H9 (cell line): ENCODE measurements around the gene CAMTA1. TPM values are rescaled to one million over a fixed set of nuclear protein-coding genes. Genes with fewer than 3 reads are reported as not detected.
A peak's percentile ranks its signal among the peaks of the same experiment; 100 is the strongest.

Source experiments
- DNase-seq: peaks from one replicate; pipeline ENCODE4 v3.0.0-alpha.2; 2017
- H2AFZ ChIP-seq: one replicate; pipeline ENCODE4 v1.6.1; 2013; ENCODE audit warnings: mild to moderate bottlenecking, low read length, control low read depth, moderate library complexity
- H2AK5ac ChIP-seq: 2 replicates; pipeline ENCODE4 v1.6.1; 2013; ENCODE audit warnings: low read length, control low read depth, mixed read lengths; ENCODE audit not compliant: insufficient read length
- H2BK120ac ChIP-seq: one replicate; pipeline ENCODE4 v1.6.1; 2013; ENCODE audit warnings: low read depth, mild to moderate bottlenecking, low read length, control low read depth, inconsistent platforms; ENCODE audit not compliant: poor library complexity, severe bottlenecking
- H2BK12ac ChIP-seq: 2 replicates; pipeline ENCODE4 v1.6.1; 2013; ENCODE audit warnings: low read length, control low read depth, mixed read lengths, low read depth; ENCODE audit not compliant: insufficient read length
- H2BK15ac ChIP-seq: 2 replicates; pipeline ENCODE4 v1.6.1; 2013; ENCODE audit warnings: low read depth, low read length, control low read depth
- H2BK20ac ChIP-seq: one replicate; pipeline ENCODE4 v1.6.1; 2013; ENCODE audit warnings: low read depth, mild to moderate bottlenecking, low read length, control low read depth, inconsistent platforms; ENCODE audit not compliant: poor library complexity, severe bottlenecking
- H2BK5ac ChIP-seq: 2 replicates; pipeline ENCODE4 v1.6.1; 2013; ENCODE audit warnings: low read length, control low read depth, mixed read lengths; ENCODE audit not compliant: insufficient read length
- H3K14ac ChIP-seq: 2 replicates; pipeline ENCODE4 v1.6.1; 2013; ENCODE audit warnings: low read length, control low read depth; ENCODE audit not compliant: insufficient read depth
- H3K18ac ChIP-seq: 2 replicates; pipeline ENCODE4 v1.6.1; 2013; ENCODE audit warnings: low read depth, mild to moderate bottlenecking, mixed read lengths, low read length, control low read depth; ENCODE audit not compliant: insufficient read length
- H3K23ac ChIP-seq: 2 replicates; pipeline ENCODE4 v1.6.1; 2013; ENCODE audit warnings: low read length, control low read depth, mixed read lengths, low read depth; ENCODE audit not compliant: insufficient read length
- H3K23me2 ChIP-seq: 2 replicates; pipeline ENCODE4 v1.6.1; 2013; ENCODE audit warnings: low read depth, mild to moderate bottlenecking, mixed read lengths, low read length, control low read depth; ENCODE audit not compliant: insufficient read length, poor library complexity, severe bottlenecking
- H3K27ac ChIP-seq: 2 replicates; pipeline ENCODE4 v1.5.1; 2013; ENCODE audit warnings: low read length, control low read depth, mixed read lengths, low read depth; ENCODE audit not compliant: insufficient read length
- H3K27me3 ChIP-seq: 2 replicates; pipeline ENCODE4 v1.6.1; 2013; ENCODE audit warnings: low read length, control low read depth, inconsistent platforms; ENCODE audit not compliant: insufficient read depth
- H3K4ac ChIP-seq: 2 replicates; pipeline ENCODE4 v1.6.1; 2013; ENCODE audit warnings: low read depth, mild to moderate bottlenecking, control low read depth, inconsistent platforms, low read length, moderate library complexity
- H3K4me1 ChIP-seq: 2 replicates; pipeline ENCODE4 v1.6.1; 2013; ENCODE audit warnings: low read length, control low read depth, inconsistent platforms; ENCODE audit not compliant: insufficient read depth
- H3K4me2 ChIP-seq: 2 replicates; pipeline ENCODE4 v1.6.1; 2013; ENCODE audit warnings: low read length, control low read depth, mixed read lengths; ENCODE audit not compliant: insufficient read length, insufficient read depth
- H3K56ac ChIP-seq: 2 replicates; pipeline ENCODE4 v1.6.1; 2013; ENCODE audit warnings: low read depth, mild to moderate bottlenecking, mixed read lengths, low read length, control low read depth; ENCODE audit not compliant: insufficient read length
- H3K79me1 ChIP-seq: 2 replicates; pipeline ENCODE4 v1.6.1; 2013; ENCODE audit warnings: low read depth, mild to moderate bottlenecking, moderate library complexity, low read length, control low read depth, inconsistent platforms; ENCODE audit not compliant: insufficient read depth, poor library complexity, severe bottlenecking
- H3K79me2 ChIP-seq: 2 replicates; pipeline ENCODE4 v1.6.1; 2013; ENCODE audit warnings: low read length, control low read depth, inconsistent platforms; ENCODE audit not compliant: insufficient read depth
- H3K9ac ChIP-seq: 2 replicates; pipeline ENCODE4 v1.6.1; 2013; ENCODE audit warnings: low read length, control low read depth, mixed read lengths; ENCODE audit not compliant: insufficient read length; ENCODE audit errors: extremely low read depth
- H3K9me3 ChIP-seq: one replicate; pipeline ENCODE4 v1.6.1; 2013; ENCODE audit warnings: low read depth, low read length, inconsistent platforms; ENCODE audit not compliant: control insufficient read depth
- H3T11ph ChIP-seq: one replicate; pipeline ENCODE4 v1.6.1; 2013; ENCODE audit warnings: mild to moderate bottlenecking, low read length, control low read depth, inconsistent platforms
- H4K20me1 ChIP-seq: one replicate; pipeline ENCODE4 v1.6.1; 2013; ENCODE audit not compliant: control insufficient read depth, insufficient read length, insufficient read depth
- H4K5ac ChIP-seq: 2 replicates; pipeline ENCODE4 v1.6.1; 2013; ENCODE audit warnings: low read depth, mild to moderate bottlenecking, mixed read lengths, low read length, control low read depth; ENCODE audit not compliant: insufficient read length
- H4K8ac ChIP-seq: replicated peaks from 2 replicates; pipeline ENCODE4 v1.6.1; 2013; ENCODE audit warnings: low read length, control low read depth, mixed read lengths, low read depth; ENCODE audit not compliant: insufficient read length
- H4K91ac ChIP-seq: 2 replicates; pipeline ENCODE4 v1.6.1; 2013; ENCODE audit warnings: low read depth, mild to moderate bottlenecking, moderate library complexity, mixed read lengths, low read length, control low read depth; ENCODE audit not compliant: insufficient read length
- H3K27ac Mint-ChIP-seq, 3 experiments: 2 replicates in 2 of 3; 3 replicates in 1 of 3; pipeline ENCODE4 v1.8.0; 2020 to 2021; ENCODE audit warnings: mixed read lengths in 3 of 3, mild to moderate bottlenecking in 1 of 3, moderate library complexity in 1 of 3
- H3K27me3 Mint-ChIP-seq: 2 replicates; pipeline ENCODE4 v1.8.0; 2021; ENCODE audit warnings: low read depth, mild to moderate bottlenecking, moderate library complexity, mixed read lengths
- H3K36me3 Mint-ChIP-seq, 3 experiments: 2 replicates in 2 of 3; 3 replicates in 1 of 3; pipeline ENCODE4 v1.8.0; 2020 to 2021; ENCODE audit warnings: low read depth in 3 of 3, mixed read lengths in 3 of 3; ENCODE audit not compliant: insufficient read depth in 1 of 3
- H3K4me1 Mint-ChIP-seq, 2 experiments: 2 replicates each; pipeline ENCODE4 v1.8.0; 2020; ENCODE audit warnings: mixed read lengths in 2 of 2
- H3K4me3 Mint-ChIP-seq, 2 experiments: 2 replicates in 1 of 2; 3 replicates in 1 of 2; pipeline ENCODE4 v1.8.0; 2020 to 2021; ENCODE audit warnings: mild to moderate bottlenecking in 2 of 2, mixed read lengths in 2 of 2, moderate library complexity in 1 of 2
- H3K9me3 Mint-ChIP-seq, 2 experiments: 2 replicates in 1 of 2; 3 replicates in 1 of 2; pipeline ENCODE4 v1.8.0; 2020; ENCODE audit warnings: mild to moderate bottlenecking in 2 of 2, mixed read lengths in 2 of 2, moderate library complexity in 1 of 2
- WGBS: extraction: QIAGEN DNeasy Blood & Tissue Kit; methylation state at CpG from one replicate; pipeline ENCODE4 v1.1.7; 2013; ENCODE audit warnings: missing lambda C conversion rate, low lambda C conversion rate, mixed read lengths; ENCODE audit not compliant: insufficient read length; ENCODE audit errors: extremely low coverage; 5-methylcytosine and 5-hydroxymethylcytosine counted together
- total RNA-seq: library from RNA; stranded (reverse); gene quantifications from 2 replicates; pipeline ENCODE4 v1.2.1, GENCODE V29; 2021
- TF ChIP-seq, protein P1 (sequence below): fragments of 200-600 bp; sonication (generic); conservative IDR thresholded peaks from 3 replicates; pipeline ENCODE4 v1.8.0; 2021; ENCODE audit warnings: antibody characterized with exemption, mild to moderate bottlenecking

Gene CAMTA1
- total RNA-seq, 1 experiment from 2014 or later: 115 TPM

GRCh38 chr1:7808253-7808844 is 1023.1 kb downstream of the CAMTA1 start:
- no peak overlapping the region for H3K23ac ChIP-seq
- H2BK5ac ChIP-seq: no peak overlapping the region
- H3K79me1 ChIP-seq: no peaks in the 10 kb centered on the region
- H3K27me3 ChIP-seq: no peaks in the 10 kb centered on the region
- no peak overlapping the region for H4K5ac ChIP-seq
- no peak overlapping the region for H3K9ac ChIP-seq
- no peak overlapping the region for H2AK5ac ChIP-seq
- H4K8ac ChIP-seq: no peak overlapping the region
- Mint-ChIP-seq H3K27ac (no peak overlapping the region), H3K9me3 (peaks cover 6 to 7% of the 10 kb centered on the region in 2 experiments), H3K36me3 (peaks cover 18 to 40% (median 37%) of the 10 kb centered on the region in 3 experiments), H3K27me3 (no peaks in the 10 kb centered on the region; the same call in 1 of the 2 replicates), H3K4me3 (no peak overlapping the region), H3K4me1 (no peaks in the 10 kb centered on the region)
- DNase-seq: no peak
- peaks cover 4% of the 10 kb centered on the region for H3K9me3 ChIP-seq
- no peak overlapping the region for H3K18ac ChIP-seq
- TF ChIP-seq, protein P1, sequence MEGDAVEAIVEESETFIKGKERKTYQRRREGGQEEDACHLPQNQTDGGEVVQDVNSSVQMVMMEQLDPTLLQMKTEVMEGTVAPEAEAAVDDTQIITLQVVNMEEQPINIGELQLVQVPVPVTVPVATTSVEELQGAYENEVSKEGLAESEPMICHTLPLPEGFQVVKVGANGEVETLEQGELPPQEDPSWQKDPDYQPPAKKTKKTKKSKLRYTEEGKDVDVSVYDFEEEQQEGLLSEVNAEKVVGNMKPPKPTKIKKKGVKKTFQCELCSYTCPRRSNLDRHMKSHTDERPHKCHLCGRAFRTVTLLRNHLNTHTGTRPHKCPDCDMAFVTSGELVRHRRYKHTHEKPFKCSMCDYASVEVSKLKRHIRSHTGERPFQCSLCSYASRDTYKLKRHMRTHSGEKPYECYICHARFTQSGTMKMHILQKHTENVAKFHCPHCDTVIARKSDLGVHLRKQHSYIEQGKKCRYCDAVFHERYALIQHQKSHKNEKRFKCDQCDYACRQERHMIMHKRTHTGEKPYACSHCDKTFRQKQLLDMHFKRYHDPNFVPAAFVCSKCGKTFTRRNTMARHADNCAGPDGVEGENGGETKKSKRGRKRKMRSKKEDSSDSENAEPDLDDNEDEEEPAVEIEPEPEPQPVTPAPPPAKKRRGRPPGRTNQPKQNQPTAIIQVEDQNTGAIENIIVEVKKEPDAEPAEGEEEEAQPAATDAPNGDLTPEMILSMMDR: peak; percentile 72
- no peaks in the 10 kb centered on the region for H3K4me1 ChIP-seq
- H2BK15ac ChIP-seq: no peak overlapping the region
- no peak overlapping the region for H2BK120ac ChIP-seq
- H4K20me1 ChIP-seq: no peaks in the 10 kb centered on the region
- H3K79me2 ChIP-seq: no peaks in the 10 kb centered on the region
- no peak overlapping the region for H2BK20ac ChIP-seq
- H3K4ac ChIP-seq: no peak overlapping the region
- no peak overlapping the region for H3K56ac ChIP-seq
- H3T11ph ChIP-seq: no peak overlapping the region
- H3K14ac ChIP-seq: no peak overlapping the region
- no peak overlapping the region for H4K91ac ChIP-seq
- H3K23me2 ChIP-seq: no peaks in the 10 kb centered on the region
- no peak overlapping the region for H3K4me2 ChIP-seq
- WGBS: no CpG with 5 or more reads among the region's 1 CpG
- H3K27ac ChIP-seq: no peak overlapping the region
- no peak overlapping the region for H2AFZ ChIP-seq
- H2BK12ac ChIP-seq: no peak overlapping the region
